Panc1 (cell line): ENCODE results near the gene CREB5. TPM values are rescaled to one million over a fixed set of nuclear protein-coding genes. Genes with fewer than 3 reads are reported as not detected.

Source experiments
- ATAC-seq: fragments of 200-7000 bp; cut with Tn5 transposase; 2 replicates; pipeline ENCODE4 v1.9.1; 2020; ENCODE audit warnings: mild to moderate bottlenecking, moderate library complexity
- BruUV-seq: library from RNA; stranded (reverse); fragments of 400-500 nt; replicated peaks from 2 replicates; lab custom pipeline; 2021; lab: Mats Ljungman, UMichigan
- CTCF ChIA-PET: fragments of 300-600 bp; sonication (Branson Sonifier 250); formaldehyde crosslinking; loops from one replicate; lab custom pipeline; 2022; ENCODE audit warnings: antibody characterized with exemption; lab: Charles Lee
- POLR2A ChIA-PET: fragments of 300-600 bp; sonication (Branson Sonifier 250); formaldehyde crosslinking; loops from one replicate; lab custom pipeline; 2022; ENCODE audit warnings: antibody characterized with exemption; lab: Charles Lee
- DNase-seq: peaks from one replicate; pipeline ENCODE4 v3.0.0-alpha.2; 2010; ENCODE audit warnings: low read depth, low spot score
- H3K27ac ChIP-seq: 2 replicates; pipeline ENCODE4 v1.5.1; 2011; ENCODE audit warnings: mild to moderate bottlenecking, low read length, inconsistent platforms
- H3K27me3 ChIP-seq: fragments of 200-500 bp; sonication (Bioruptor generic); 2 replicates; pipeline ENCODE4 v1.6.0; 2014; ENCODE audit warnings: low read length, inconsistent platforms; ENCODE audit not compliant: control insufficient read depth, insufficient read depth
- H3K36me3 ChIP-seq: fragments of 200-500 bp; sonication (Bioruptor generic); 2 replicates; pipeline ENCODE4 v1.5.1; 2014; ENCODE audit warnings: inconsistent platforms, mild to moderate bottlenecking, low read length, moderate library complexity; ENCODE audit not compliant: control insufficient read depth, insufficient read depth
- H3K4me1 ChIP-seq: 2 replicates; pipeline ENCODE4 v1.5.1; 2011; ENCODE audit warnings: inconsistent platforms, mild to moderate bottlenecking, low read length, moderate library complexity; ENCODE audit not compliant: control insufficient read depth, insufficient read depth
- H3K4me3 ChIP-seq, 2 experiments: 2 replicates each; pipeline ENCODE4 v1.5.1; 2011 to 2012; ENCODE audit warnings: low read depth in 2 of 2, low read length in 2 of 2, mild to moderate bottlenecking in 2 of 2, inconsistent platforms in 1 of 2, moderate library complexity in 1 of 2
- H3K9me3 ChIP-seq: fragments of 200-500 bp; sonication (Bioruptor generic); 2 replicates; pipeline ENCODE4 v1.5.1; 2014; ENCODE audit warnings: low read depth, mild to moderate bottlenecking, inconsistent platforms, low read length, moderate library complexity; ENCODE audit not compliant: control insufficient read depth, insufficient read depth
- CTCF ChIP-seq: fragments of 450-650 bp; IDR thresholded peaks from 2 replicates; pipeline ENCODE4 v1.5.1; 2017; ENCODE audit warnings: mild to moderate bottlenecking
- POLR2AphosphoS5 ChIP-seq: IDR thresholded peaks from 2 replicates; pipeline ENCODE4 v1.6.1; 2012; ENCODE audit warnings: mild to moderate bottlenecking, low read depth, low read length, moderate library complexity
- REST ChIP-seq, 2 experiments: IDR thresholded peaks; 2 replicates each; pipeline ENCODE4 v1.6.1; 2011 to 2012; ENCODE audit warnings: low read depth in 2 of 2, control low read depth in 1 of 2, low read length in 1 of 2, mild to moderate bottlenecking in 1 of 2, moderate library complexity in 1 of 2; ENCODE audit not compliant: insufficient read depth in 1 of 2
- SIN3A ChIP-seq: IDR thresholded peaks from 2 replicates; pipeline ENCODE4 v1.6.1; 2012; ENCODE audit warnings: low read depth, mild to moderate bottlenecking, low read length, moderate library complexity, borderline replicate concordance; ENCODE audit not compliant: insufficient read depth
- TCF7L2 ChIP-seq: IDR thresholded peaks from 2 replicates; pipeline ENCODE4 v1.6.1; 2011; ENCODE audit warnings: mild to moderate bottlenecking, low read depth, low read length, inconsistent platforms
- in situ Hi-C: cut with HindIII; loops from 2 replicates; pipeline ENCODE4 v1.10.0; 2016; ENCODE audit warnings: low sequenced_read_pairs, low pct_unique_long_range_greater_than_20kb
- intact Hi-C: fragments of 100-400 bp; cut with micrococcal nuclease; formaldehyde crosslinking; loops from one replicate; pipeline ENCODE4 v1.10.0; 2022; ENCODE audit not compliant: unreplicated experiment
- total RNA-seq: library from RNA; stranded (reverse); gene quantifications from one replicate; pipeline ENCODE4 v1.2.1, GENCODE V29; 2021; ENCODE audit not compliant: unreplicated experiment

The CREB5 gene
- total RNA-seq, 1 experiment from 2014 or later, result 3.1 TPM

- CTCF ChIA-PET, result interaction anchor here (0.6 kb wide), 1 partner anchor 792 kb away, joined by 5 read pairs; no protein-coding TSS in a partner anchor
Measured at GRCh38 chr7:28573059-28573553, 160.8 kb downstream of the CREB5 start.

DNA sequence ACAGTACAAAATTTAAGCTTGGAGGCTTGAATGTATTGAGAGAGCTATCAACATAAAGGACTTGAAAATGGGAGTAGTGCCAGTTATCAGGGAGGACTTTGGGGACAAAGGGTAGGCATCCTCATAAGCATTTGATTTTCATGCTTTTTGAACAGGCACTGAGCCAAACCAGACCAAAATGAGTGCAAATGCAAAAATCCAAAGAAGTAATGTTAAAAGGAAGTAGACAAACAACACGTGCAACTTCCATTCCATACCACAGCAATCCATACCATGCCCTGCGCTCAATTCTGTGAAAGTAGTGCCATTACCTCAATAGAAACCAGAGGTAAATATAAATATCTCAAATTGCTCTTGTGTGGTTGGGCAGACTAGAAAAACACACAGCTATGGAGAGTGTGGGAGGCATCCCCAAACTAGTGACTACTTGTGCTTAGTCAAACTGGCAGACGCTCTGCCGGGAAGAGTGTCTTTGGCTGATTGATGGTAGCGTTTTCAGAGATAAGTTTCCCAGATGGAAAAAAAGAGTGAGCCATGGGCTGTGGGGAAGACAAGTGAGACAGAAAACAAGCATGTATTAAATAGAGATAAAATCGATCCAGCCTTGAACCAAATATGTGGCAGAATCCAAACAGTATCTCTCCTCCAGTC lies 161.5 kb downstream of the CREB5 start:
- in situ Hi-C loops, result no loop called here
- intact Hi-C loops, result no loop called here
- ChIA-PET POLR2A (no interaction called here), CTCF (no interaction called here)
- H3K4me3 ChIP-seq, result no peak overlapping the region
- H3K9me3 ChIP-seq, result no peaks in the 10 kb centered on the region
- no TSS peak for BruUV-seq
- ATAC-seq (no peak), DNase-seq (no peak)
- no peaks in the 10 kb centered on the region for H3K36me3 ChIP-seq
- TF ChIP-seq SIN3A, result no peak
- no peak for TF ChIP-seq POLR2AphosphoS5
- TF ChIP-seq TCF7L2, result no peak
- no peak for TF ChIP-seq CTCF
- no peak for TF ChIP-seq REST (IDR thresholded peaks at IDR 0.05; ENCODE audit: insufficient read depth in 1 of 2, low read depth in 2 of 2, low read length in 1 of 2)
- H3K4me1 ChIP-seq, result no peaks in the 10 kb centered on the region
- no peak overlapping the region for H3K27ac ChIP-seq
- H3K27me3 ChIP-seq, result peaks cover 30% of the 10 kb centered on the region

More at GRCh38 chr7:28573059-28573553, 160.8 kb downstream of the CREB5 start:
- no peaks in the 10 kb centered on the region for H3K4me1 ChIP-seq
- H3K9me3 ChIP-seq, result no peaks in the 10 kb centered on the region
- ATAC-seq (no peak), DNase-seq (no peak)
- POLR2A ChIA-PET, result no interaction called here
- H3K4me3 ChIP-seq, result no peak overlapping the region
- H3K27me3 ChIP-seq, result peaks cover 30% of the 10 kb centered on the region
- intact Hi-C loops, result no loop called here
- no TSS peak for BruUV-seq
- TF ChIP-seq POLR2AphosphoS5, result no peak
- no peak for TF ChIP-seq CTCF
- TF ChIP-seq REST (IDR thresholded peaks at IDR 0.05; ENCODE audit: insufficient read depth in 1 of 2, low read depth in 2 of 2, low read length in 1 of 2), result no peak
- TF ChIP-seq TCF7L2, result no peak
- TF ChIP-seq SIN3A, result no peak
- H3K36me3 ChIP-seq, result no peaks in the 10 kb centered on the region
- no peak overlapping the region for H3K27ac ChIP-seq
- in situ Hi-C loops, result no loop called here
